HepG2 (cell line): ENCODE results near the gene LDLRAD4.

ENCODE experiments used
- ARHGAP35 ChIP-seq: sonication (generic); formaldehyde crosslinking; IDR thresholded peaks from 2 replicates; pipeline ENCODE4 v1.9.0; 2022; ENCODE audit warnings: mild to moderate bottlenecking, inconsistent platforms, moderate library complexity, missing genetic modification reagents, borderline replicate concordance
- POLR2A ChIP-seq, 2 experiments: IDR thresholded peaks; 2 replicates each; pipeline ENCODE4 v1.6.1; 2011; ENCODE audit warnings: low read depth in 2 of 2, low read length in 2 of 2, mild to moderate bottlenecking in 1 of 2, moderate library complexity in 1 of 2; ENCODE audit not compliant: insufficient read depth in 1 of 2
- ZFP41 ChIP-seq: sonication (generic); formaldehyde crosslinking; IDR thresholded peaks from 2 replicates; pipeline ENCODE4 v1.4.0; 2020; ENCODE audit warnings: mild to moderate bottlenecking, missing genetic modification reagents, borderline replicate concordance

DNA sequence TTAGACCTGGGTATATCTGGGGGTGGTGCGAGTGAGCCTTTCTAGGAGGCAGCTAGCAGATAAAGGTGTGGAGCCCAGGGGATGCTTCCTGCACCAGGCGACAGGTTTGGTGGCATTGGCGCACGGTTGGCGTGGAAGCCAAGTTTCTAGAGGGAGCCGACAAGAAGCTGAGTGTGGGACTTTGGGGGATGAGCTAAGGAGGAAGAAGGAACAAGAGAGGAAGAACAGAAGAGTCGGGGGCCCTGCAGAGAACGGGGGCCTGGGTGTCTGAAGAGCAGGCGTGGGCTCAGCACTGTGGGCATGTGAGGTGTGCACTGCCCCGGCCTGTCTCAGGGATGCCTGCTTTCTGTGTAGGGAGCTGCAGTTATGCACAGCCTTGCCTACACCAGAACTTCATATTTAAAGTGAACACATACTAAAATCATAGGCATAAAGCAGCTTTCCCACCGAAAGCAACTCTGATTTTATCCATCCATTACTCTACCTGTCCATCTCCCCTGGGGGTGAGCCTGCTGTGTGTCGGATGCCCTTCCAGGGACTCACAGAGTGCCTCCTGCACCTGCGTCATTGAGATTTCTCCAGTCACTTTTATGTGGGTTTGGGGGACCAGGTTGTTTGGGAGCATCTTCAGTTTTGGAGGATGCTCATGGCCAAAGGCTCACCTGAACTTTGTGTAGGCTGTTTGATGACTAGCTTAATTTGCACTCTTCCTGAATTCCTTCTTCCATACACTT, 149.7 kb downstream of the LDLRAD4 start:
- TF ChIP-seq ZFP41 (CRISPR knock-in tag), result no peak
- TF ChIP-seq ARHGAP35 (CRISPR knock-in tag), result no peak
- no peak for TF ChIP-seq POLR2A (IDR thresholded peaks at IDR 0.05; ENCODE audit: insufficient read depth in 1 of 2, low read depth in 2 of 2, low read length in 2 of 2)
